ENCODE data around the gene PHACTR1.

PHACTR1 gene

DNA sequence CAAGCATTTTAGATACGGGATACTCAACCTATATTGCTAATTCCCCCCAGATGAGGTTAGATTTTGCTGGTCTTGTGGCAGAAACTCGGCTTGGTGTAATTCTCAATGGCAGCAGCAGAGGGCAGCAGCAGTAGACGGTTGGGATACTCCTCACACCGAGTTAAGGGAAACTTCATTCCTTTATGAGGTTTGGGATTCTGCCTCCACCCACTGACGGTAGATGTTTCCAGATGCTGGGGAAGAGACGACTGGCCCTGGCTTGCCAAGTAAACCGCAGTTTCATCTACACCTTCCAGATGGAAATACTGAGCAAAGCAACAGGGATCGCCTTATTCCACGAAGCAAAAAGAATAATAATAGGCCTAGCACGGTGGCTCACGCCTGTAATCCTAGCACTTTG, 620.0 kb downstream of the PHACTR1 start:
- FAIRE-seq (no peak), DNase-seq (ENCODE audit: low spot score) (peak; percentile 51)

DNA sequence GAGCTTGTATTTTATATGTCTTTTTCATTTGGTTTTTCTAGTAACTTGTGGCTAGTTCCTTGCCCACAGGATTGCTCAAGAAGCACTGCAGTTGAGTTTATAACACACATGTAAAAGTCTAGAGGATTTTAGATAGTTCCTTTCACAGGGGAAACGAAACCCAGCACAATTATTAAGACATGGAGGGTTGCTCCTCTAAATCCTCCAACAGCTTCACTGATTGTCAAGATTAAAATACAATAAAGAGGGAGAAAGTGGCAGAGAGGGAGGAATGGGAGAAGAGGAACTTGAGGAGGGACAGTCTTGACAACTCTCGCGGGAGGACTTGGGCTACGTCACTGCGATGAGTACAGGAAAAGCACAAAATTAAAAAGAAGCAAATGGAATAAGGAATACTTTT, 621.5 kb downstream of the PHACTR1 start:
- DNase-seq (ENCODE audit: low spot score) (no peak), FAIRE-seq (no peak)

All from RCC 7860 (cell line).